DND-41 (cell line): ENCODE results near the gene SLC27A3.

Source experiments
- ATAC-seq: fragments of 200-7000 bp; cut with Tn5 transposase; 3 replicates; pipeline ENCODE4 v1.9.1; 2021; ENCODE audit warnings: low read depth; ENCODE audit not compliant: insufficient read depth
- DNase-seq: peaks from one replicate; pipeline ENCODE4 v3.0.0-alpha.2; 2020
- H2AFZ ChIP-seq: 2 replicates; pipeline ENCODE4 v1.6.0; 2012; ENCODE audit warnings: low read depth, low read length
- H3K27ac ChIP-seq: 2 replicates; pipeline ENCODE4 v1.5.1; 2012; ENCODE audit warnings: low read length, inconsistent platforms
- H3K27me3 ChIP-seq: fragments of 200-600 bp; sonication (generic); 2 replicates; pipeline ENCODE4 v1.6.0; 2012; ENCODE audit warnings: low read length, mild to moderate bottlenecking, inconsistent platforms; ENCODE audit not compliant: insufficient read depth, poor library complexity
- H3K36me3 ChIP-seq: 2 replicates; pipeline ENCODE4 v1.5.1; 2012; ENCODE audit warnings: low read length, inconsistent platforms; ENCODE audit not compliant: insufficient read depth
- H3K4me1 ChIP-seq: 2 replicates; pipeline ENCODE4 v1.5.1; 2012; ENCODE audit warnings: mild to moderate bottlenecking, low read length; ENCODE audit not compliant: insufficient read depth
- H3K4me2 ChIP-seq: 2 replicates; pipeline ENCODE4 v1.6.0; 2012; ENCODE audit warnings: mild to moderate bottlenecking, moderate library complexity, low read length, inconsistent platforms; ENCODE audit not compliant: insufficient read depth
- H3K4me3 ChIP-seq, 2 experiments: fragments of 200-600 bp in 1 of 2; shearing (Covaris generic) in 1 of 2; 2 replicates each; pipeline ENCODE4 v1.5.1; 2012 to 2016; ENCODE audit warnings: inconsistent platforms in 2 of 2, low read length in 2 of 2, mild to moderate bottlenecking in 2 of 2, low read depth in 1 of 2, moderate library complexity in 1 of 2
- H3K79me2 ChIP-seq: 2 replicates; pipeline ENCODE4 v1.6.0; 2012; ENCODE audit warnings: low read length, inconsistent platforms; ENCODE audit not compliant: insufficient read depth
- H3K9ac ChIP-seq: 2 replicates; pipeline ENCODE4 v1.6.0; 2012; ENCODE audit warnings: low read depth, mild to moderate bottlenecking, inconsistent platforms, low read length, moderate library complexity
- H3K9me3 ChIP-seq: 2 replicates; pipeline ENCODE4 v1.5.1; 2012; ENCODE audit warnings: low read length, moderate library complexity, mild to moderate bottlenecking, inconsistent platforms; ENCODE audit not compliant: insufficient read depth, severe bottlenecking
- H4K20me1 ChIP-seq: 2 replicates; pipeline ENCODE4 v1.6.0; 2012; ENCODE audit warnings: low read length; ENCODE audit not compliant: insufficient read depth
- EZH2 ChIP-seq: IDR thresholded peaks from 3 replicates; pipeline ENCODE4 v1.6.1; 2012; ENCODE audit warnings: borderline replicate concordance, low read depth, mild to moderate bottlenecking, moderate library complexity, low read length, inconsistent platforms; ENCODE audit not compliant: severe bottlenecking
- TF ChIP-seq, protein P1 (sequence below): IDR thresholded peaks from 2 replicates; pipeline ENCODE4 v1.5.1; 2012; ENCODE audit warnings: borderline replicate concordance, low read length, moderate library complexity, mild to moderate bottlenecking; ENCODE audit not compliant: poor library complexity, severe bottlenecking; ENCODE audit errors: extremely low read depth

The SLC27A3 gene

DNA sequence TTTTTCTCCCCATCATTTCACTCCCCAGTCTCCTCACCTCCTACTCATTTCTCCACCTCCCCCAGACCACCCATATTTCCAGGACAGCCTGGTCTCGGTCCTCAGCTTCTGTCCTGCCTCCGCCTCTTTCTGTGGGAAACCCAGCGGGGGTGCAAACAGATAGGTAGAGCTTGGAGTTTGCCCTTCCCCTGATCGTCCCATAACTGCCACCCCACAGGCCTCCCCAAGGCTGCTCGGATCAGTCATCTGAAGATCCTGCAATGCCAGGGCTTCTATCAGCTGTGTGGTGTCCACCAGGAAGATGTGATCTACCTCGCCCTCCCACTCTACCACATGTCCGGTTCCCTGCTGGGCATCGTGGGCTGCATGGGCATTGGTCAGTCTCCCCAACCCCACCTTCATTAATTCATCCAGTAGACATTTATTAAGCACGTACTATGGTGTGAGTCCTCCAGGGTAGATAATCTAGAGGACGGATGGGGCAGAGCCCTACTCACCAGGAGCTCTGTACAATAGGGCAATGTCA is 1.7 kb downstream of the SLC27A3 start:
- DNase-seq (no peak), ATAC-seq (no peak)
- H4K20me1 ChIP-seq: peaks cover 5% of the 10 kb centered on the region; the same call in 1 of the 2 replicates
- TF ChIP-seq, protein P1, sequence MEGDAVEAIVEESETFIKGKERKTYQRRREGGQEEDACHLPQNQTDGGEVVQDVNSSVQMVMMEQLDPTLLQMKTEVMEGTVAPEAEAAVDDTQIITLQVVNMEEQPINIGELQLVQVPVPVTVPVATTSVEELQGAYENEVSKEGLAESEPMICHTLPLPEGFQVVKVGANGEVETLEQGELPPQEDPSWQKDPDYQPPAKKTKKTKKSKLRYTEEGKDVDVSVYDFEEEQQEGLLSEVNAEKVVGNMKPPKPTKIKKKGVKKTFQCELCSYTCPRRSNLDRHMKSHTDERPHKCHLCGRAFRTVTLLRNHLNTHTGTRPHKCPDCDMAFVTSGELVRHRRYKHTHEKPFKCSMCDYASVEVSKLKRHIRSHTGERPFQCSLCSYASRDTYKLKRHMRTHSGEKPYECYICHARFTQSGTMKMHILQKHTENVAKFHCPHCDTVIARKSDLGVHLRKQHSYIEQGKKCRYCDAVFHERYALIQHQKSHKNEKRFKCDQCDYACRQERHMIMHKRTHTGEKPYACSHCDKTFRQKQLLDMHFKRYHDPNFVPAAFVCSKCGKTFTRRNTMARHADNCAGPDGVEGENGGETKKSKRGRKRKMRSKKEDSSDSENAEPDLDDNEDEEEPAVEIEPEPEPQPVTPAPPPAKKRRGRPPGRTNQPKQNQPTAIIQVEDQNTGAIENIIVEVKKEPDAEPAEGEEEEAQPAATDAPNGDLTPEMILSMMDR: no peak
- TF ChIP-seq EZH2: no peak
- no peaks in the 10 kb centered on the region for H3K9me3 ChIP-seq
- no peak overlapping the region for H3K4me3 ChIP-seq
- H3K27me3 ChIP-seq: no peaks in the 10 kb centered on the region
- no peaks in the 10 kb centered on the region for H3K4me1 ChIP-seq
- H3K4me2 ChIP-seq: no peak overlapping the region
- no peak overlapping the region for H3K9ac ChIP-seq
- no peak overlapping the region for H3K27ac ChIP-seq
- no peak overlapping the region for H2AFZ ChIP-seq
- no peaks in the 10 kb centered on the region for H3K79me2 ChIP-seq
- peaks cover 24% of the 10 kb centered on the region for H3K36me3 ChIP-seq

DNA sequence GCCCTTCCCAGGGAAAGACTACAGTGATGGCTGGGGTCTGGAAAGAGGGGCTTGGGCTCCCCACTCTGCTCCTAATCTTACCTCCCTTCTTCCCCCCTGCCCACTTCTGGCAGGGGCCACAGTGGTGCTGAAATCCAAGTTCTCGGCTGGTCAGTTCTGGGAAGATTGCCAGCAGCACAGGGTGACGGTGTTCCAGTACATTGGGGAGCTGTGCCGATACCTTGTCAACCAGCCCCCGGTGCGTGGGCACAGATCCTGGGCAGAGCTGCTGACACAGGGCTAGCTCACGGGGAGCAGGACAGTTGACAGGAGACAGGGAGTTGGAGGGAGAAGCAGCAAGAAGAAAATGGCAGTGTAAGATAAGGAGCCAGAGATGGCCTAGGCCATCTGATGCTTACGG is 2.4 kb downstream of the SLC27A3 start:
- TF ChIP-seq, protein P1: no peak
- no peak for TF ChIP-seq EZH2
- H3K9me3 ChIP-seq: no peaks in the 10 kb centered on the region
- H4K20me1 ChIP-seq: peaks cover 5% of the 10 kb centered on the region; the same call in 1 of the 2 replicates
- no peak for DNase-seq
- no peak overlapping the region for H3K4me3 ChIP-seq
- no peaks in the 10 kb centered on the region for H3K27me3 ChIP-seq
- H3K36me3 ChIP-seq: peaks cover 17% of the 10 kb centered on the region
- no peak overlapping the region for H3K9ac ChIP-seq
- no peak overlapping the region for H3K4me2 ChIP-seq
- no peak overlapping the region for H2AFZ ChIP-seq
- no peak overlapping the region for H3K27ac ChIP-seq
- ATAC-seq: no peak
- no peaks in the 10 kb centered on the region for H3K79me2 ChIP-seq
- H3K4me1 ChIP-seq: peaks cover under 1% of the 10 kb centered on the region

DNA sequence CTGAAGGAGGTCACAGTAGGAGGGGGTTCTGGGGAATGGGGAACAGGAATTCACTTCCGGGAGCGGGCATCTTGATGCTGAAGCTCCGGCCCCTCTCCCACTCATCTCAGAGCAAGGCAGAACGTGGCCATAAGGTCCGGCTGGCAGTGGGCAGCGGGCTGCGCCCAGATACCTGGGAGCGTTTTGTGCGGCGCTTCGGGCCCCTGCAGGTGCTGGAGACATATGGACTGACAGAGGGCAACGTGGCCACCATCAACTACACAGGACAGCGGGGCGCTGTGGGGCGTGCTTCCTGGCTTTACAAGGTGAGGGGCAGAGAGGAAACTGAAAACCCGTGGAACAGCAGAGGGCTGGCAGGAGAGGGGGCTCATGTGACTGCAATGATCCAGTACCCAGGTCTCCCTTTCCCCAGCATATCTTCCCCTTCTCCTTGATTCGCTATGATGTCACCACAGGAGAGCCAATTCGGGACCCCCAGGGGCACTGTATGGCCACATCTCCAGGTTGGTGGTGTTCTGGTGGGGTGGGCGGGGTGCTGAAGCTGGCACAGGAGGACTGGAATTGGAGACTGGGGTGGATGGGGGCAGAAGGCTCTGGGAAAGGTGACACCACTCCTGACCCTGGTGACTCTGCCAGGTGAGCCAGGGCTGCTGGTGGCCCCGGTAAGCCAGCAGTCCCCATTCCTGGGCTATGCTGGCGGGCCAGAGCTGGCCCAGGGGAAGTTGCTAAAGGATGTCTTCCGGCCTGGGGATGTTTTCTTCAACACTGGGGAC is 3.0 kb downstream of the SLC27A3 start:
- TF ChIP-seq EZH2: no peak
- TF ChIP-seq, protein P1: no peak
- Histone ChIP-seq H3K27ac (no peak overlapping the region), H3K79me2 (no peaks in the 10 kb centered on the region), H3K4me2 (no peak overlapping the region), H2AFZ (no peak overlapping the region), H3K9ac (no peak overlapping the region), H3K27me3 (no peaks in the 10 kb centered on the region), H3K9me3 (no peaks in the 10 kb centered on the region), H3K36me3 (peaks cover 11% of the 10 kb centered on the region), H3K4me1 (peaks cover 7% of the 10 kb centered on the region), H3K4me3 (no peak overlapping the region), H4K20me1 (0 out of 2 replicates have a peak, but pooled peaks cover 2% of the 10 kb centered on the region)
- no peak for ATAC-seq
- DNase-seq: no peak
